Liver (tissue), 3 donors: ENCODE data around the gene ANP32B.

ENCODE experiments used
- ATF3 ChIP-seq: IDR thresholded peaks from 2 replicates; pipeline ENCODE4 v1.6.1; 2016; ENCODE audit warnings: antibody characterized with exemption
- CTCF ChIP-seq: fragments of 150-350 bp; IDR thresholded peaks from 2 replicates; pipeline ENCODE4 v1.5.1; 2017; ENCODE audit warnings: improper control_type of control experiment, low read depth, low read length; ENCODE audit not compliant: missing input control
- EGR1 ChIP-seq, 2 donors: IDR thresholded peaks; 2 replicates each; pipeline ENCODE4 v1.6.1; 2016 to 2018; ENCODE audit warnings: antibody characterized with exemption in 2 of 2, low read depth in 2 of 2
- FOXA1 ChIP-seq: IDR thresholded peaks from 2 replicates; pipeline ENCODE4 v1.6.1; 2016; ENCODE audit warnings: antibody characterized with exemption
- JUND ChIP-seq, 2 donors: IDR thresholded peaks; 2 replicates each; pipeline ENCODE4 v1.6.1; 2016; ENCODE audit warnings: antibody characterized with exemption in 2 of 2
- MAX ChIP-seq: IDR thresholded peaks from 2 replicates; pipeline ENCODE4 v1.6.1; 2016; ENCODE audit warnings: antibody characterized with exemption
- NR2F2 ChIP-seq: IDR thresholded peaks from 2 replicates; pipeline ENCODE4 v1.6.1; 2016; ENCODE audit warnings: antibody characterized with exemption
- RAD21 ChIP-seq, 2 donors: IDR thresholded peaks; 2 replicates each; pipeline ENCODE4 v1.6.1; 2016; ENCODE audit warnings: antibody characterized with exemption in 2 of 2, mild to moderate bottlenecking in 2 of 2
- RXRA ChIP-seq, 2 donors: IDR thresholded peaks; 2 replicates each; pipeline ENCODE4 v1.6.1; 2017 to 2018; ENCODE audit warnings: antibody characterized with exemption in 2 of 2, mild to moderate bottlenecking in 1 of 2
- SP1 ChIP-seq: IDR thresholded peaks from 2 replicates; pipeline ENCODE4 v1.6.1; 2018; ENCODE audit warnings: antibody characterized with exemption, mild to moderate bottlenecking
- TAF1 ChIP-seq: conservative IDR thresholded peaks from 2 replicates; pipeline ENCODE4 v1.6.1; 2016; ENCODE audit warnings: antibody characterized with exemption, mild to moderate bottlenecking
- YY1 ChIP-seq: IDR thresholded peaks from 2 replicates; pipeline ENCODE4 v1.6.1; 2016; ENCODE audit warnings: antibody characterized with exemption, mild to moderate bottlenecking
- TF ChIP-seq, protein P1 (sequence below): IDR thresholded peaks from 2 replicates; pipeline ENCODE4 v1.6.1; 2016; ENCODE audit warnings: antibody characterized with exemption, mild to moderate bottlenecking
- TF ChIP-seq, protein P2 (sequence below): IDR thresholded peaks from 2 replicates; pipeline ENCODE4 v1.6.1; 2016; ENCODE audit warnings: antibody characterized with exemption
- donor health status: healthy.
- donor health status: healthy.

- TF ChIP-seq SP1 (no peak), MAX (no peak), CTCF (no peak), RAD21 (IDR thresholded peaks at IDR 0.05) (no peak), RXRA (IDR thresholded peaks at IDR 0.05) (no peak), ATF3 (no peak), TAF1 (no peak), JUND (IDR thresholded peaks at IDR 0.05) (no peak), EGR1 (IDR thresholded peaks at IDR 0.05; ENCODE audit: low read depth in 2 of 2) (no peak), FOXA1 (no peak), NR2F2 (no peak), YY1 (no peak)
- TF ChIP-seq, protein P1, sequence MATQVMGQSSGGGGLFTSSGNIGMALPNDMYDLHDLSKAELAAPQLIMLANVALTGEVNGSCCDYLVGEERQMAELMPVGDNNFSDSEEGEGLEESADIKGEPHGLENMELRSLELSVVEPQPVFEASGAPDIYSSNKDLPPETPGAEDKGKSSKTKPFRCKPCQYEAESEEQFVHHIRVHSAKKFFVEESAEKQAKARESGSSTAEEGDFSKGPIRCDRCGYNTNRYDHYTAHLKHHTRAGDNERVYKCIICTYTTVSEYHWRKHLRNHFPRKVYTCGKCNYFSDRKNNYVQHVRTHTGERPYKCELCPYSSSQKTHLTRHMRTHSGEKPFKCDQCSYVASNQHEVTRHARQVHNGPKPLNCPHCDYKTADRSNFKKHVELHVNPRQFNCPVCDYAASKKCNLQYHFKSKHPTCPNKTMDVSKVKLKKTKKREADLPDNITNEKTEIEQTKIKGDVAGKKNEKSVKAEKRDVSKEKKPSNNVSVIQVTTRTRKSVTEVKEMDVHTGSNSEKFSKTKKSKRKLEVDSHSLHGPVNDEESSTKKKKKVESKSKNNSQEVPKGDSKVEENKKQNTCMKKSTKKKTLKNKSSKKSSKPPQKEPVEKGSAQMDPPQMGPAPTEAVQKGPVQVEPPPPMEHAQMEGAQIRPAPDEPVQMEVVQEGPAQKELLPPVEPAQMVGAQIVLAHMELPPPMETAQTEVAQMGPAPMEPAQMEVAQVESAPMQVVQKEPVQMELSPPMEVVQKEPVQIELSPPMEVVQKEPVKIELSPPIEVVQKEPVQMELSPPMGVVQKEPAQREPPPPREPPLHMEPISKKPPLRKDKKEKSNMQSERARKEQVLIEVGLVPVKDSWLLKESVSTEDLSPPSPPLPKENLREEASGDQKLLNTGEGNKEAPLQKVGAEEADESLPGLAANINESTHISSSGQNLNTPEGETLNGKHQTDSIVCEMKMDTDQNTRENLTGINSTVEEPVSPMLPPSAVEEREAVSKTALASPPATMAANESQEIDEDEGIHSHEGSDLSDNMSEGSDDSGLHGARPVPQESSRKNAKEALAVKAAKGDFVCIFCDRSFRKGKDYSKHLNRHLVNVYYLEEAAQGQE: no peak
- TF ChIP-seq, protein P2, sequence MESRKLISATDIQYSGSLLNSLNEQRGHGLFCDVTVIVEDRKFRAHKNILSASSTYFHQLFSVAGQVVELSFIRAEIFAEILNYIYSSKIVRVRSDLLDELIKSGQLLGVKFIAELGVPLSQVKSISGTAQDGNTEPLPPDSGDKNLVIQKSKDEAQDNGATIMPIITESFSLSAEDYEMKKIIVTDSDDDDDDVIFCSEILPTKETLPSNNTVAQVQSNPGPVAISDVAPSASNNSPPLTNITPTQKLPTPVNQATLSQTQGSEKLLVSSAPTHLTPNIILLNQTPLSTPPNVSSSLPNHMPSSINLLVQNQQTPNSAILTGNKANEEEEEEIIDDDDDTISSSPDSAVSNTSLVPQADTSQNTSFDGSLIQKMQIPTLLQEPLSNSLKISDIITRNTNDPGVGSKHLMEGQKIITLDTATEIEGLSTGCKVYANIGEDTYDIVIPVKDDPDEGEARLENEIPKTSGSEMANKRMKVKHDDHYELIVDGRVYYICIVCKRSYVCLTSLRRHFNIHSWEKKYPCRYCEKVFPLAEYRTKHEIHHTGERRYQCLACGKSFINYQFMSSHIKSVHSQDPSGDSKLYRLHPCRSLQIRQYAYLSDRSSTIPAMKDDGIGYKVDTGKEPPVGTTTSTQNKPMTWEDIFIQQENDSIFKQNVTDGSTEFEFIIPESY: no peak
These were observed 33.1 kb downstream of the ANP32B start for GRCh38 chr9:98016137-98016680.
